Measurements from ENCODE around the gene PTPRC.

PTPRC gene

GRCh38 chr1:198725090-198725489 lies 86.2 kb downstream of the PTPRC start:
- no peak overlapping the region for H3K27ac ChIP-seq

GRCh38 chr1:198726455-198726854 lies 87.6 kb downstream of the PTPRC start:
- H3K27ac ChIP-seq: no peak overlapping the region

More at GRCh38 chr1:198725090-198725489, 86.2 kb downstream of the PTPRC start:
- no peak for TF ChIP-seq CTCF (conservative IDR thresholded peaks at IDR 0.05)

DNA sequence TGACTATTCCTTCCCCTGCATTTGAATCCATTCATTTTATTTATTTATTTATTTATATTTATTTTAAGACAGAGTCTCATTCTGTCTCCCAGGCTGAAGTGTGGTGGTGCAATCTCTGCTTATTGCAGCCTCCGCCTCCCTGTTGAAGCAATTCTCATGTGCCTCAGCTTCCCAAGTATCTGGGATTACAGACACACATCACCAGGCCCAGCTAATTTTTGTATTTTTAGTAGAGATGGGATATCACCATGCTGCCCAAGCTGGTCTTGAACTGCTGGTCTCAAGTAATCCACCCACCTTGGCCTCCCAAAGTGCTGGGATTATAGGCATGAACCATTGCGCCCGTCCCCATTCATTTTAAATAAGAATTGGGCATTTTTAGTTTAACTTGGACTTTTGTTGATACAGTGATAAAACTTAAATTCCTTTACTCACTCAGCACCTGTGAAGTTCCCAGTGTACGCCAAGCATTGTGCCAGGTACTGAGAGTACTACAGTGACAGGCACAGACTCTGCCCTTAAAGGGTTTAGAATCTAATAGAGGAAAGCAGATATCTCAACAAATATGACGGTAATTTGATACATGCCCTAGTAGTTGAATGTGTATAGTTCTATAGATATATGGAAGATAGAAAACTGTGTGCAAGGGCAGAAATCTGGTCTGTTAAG lies 90.5 kb downstream of the PTPRC start:
- TF ChIP-seq CTCF (conservative IDR thresholded peaks at IDR 0.05): no peak
- no peak overlapping the region for H3K27ac ChIP-seq

More at GRCh38 chr1:198726455-198726854, 87.6 kb downstream of the PTPRC start:
- TF ChIP-seq CTCF (conservative IDR thresholded peaks at IDR 0.05): no peak

- TF ChIP-seq CTCF (conservative IDR thresholded peaks at IDR 0.05): no peak
- H3K27ac ChIP-seq: no peak overlapping the region
Observed at GRCh38 chr1:198730952-198731351, 92.1 kb downstream of the PTPRC start.

- no peak overlapping the region for H3K27ac ChIP-seq
- TF ChIP-seq CTCF (conservative IDR thresholded peaks at IDR 0.05): no peak
Observed at GRCh38 chr1:198734323-198735008, 95.6 kb downstream of the PTPRC start.

GRCh38 chr1:198741744-198742143 lies 102.9 kb downstream of the PTPRC start:
- no peak overlapping the region for H3K27ac ChIP-seq
- TF ChIP-seq CTCF (conservative IDR thresholded peaks at IDR 0.05): no peak

- no peak overlapping the region for H3K27ac ChIP-seq
- no peak for TF ChIP-seq CTCF (conservative IDR thresholded peaks at IDR 0.05)
Observed at GRCh38 chr1:198747127-198747526, 108.3 kb downstream of the PTPRC start.

Measured in VCaP (cell line).